Measurements from ENCODE around the gene MYO9A. TPM values are rescaled to one million over a fixed set of nuclear protein-coding genes. Genes with fewer than 3 reads are reported as not detected.

MYO9A gene
- total RNA-seq, 1 experiment from 2014 or later = 23.0 TPM

GRCh38 chr15:72162569-72162968 is 44.6 kb upstream of the MYO9A start:
- no peaks in the 10 kb centered on the region for H3K9me3 ChIP-seq (ENCODE audit: control insufficient read depth in 1 of 2, insufficient read depth in 1 of 2, low read depth in 1 of 2, low read length in 2 of 2)
- H3K4me3 ChIP-seq (replicated peaks in 1 of 2; ENCODE audit: low read depth in 1 of 2, low read length in 2 of 2) = no peak overlapping the region
- RAD21 ChIA-PET (ENCODE audit: low non-redundant PET in 1 of 2, low total read pairs in 2 of 2, uncharacterized antibody in 2 of 2, unreplicated experiment in 2 of 2) = no interaction called here
- ATAC-seq (no peak), DNase-seq (ENCODE audit: low read depth, low spot score) (no peak)
- no peaks in the 10 kb centered on the region for H3K9me2 ChIP-seq (ENCODE audit: insufficient read depth)
- no peak overlapping the region for H2AFZ ChIP-seq (ENCODE audit: low read depth, low read length, poor library complexity, severe bottlenecking)
- no peaks in the 10 kb centered on the region for H4K20me1 ChIP-seq (ENCODE audit: insufficient read depth)
- CTCF ChIA-PET = no interaction called here
- H3K27ac ChIP-seq (ENCODE audit: low read depth, low read length) = no peak overlapping the region
- intact Hi-C loops (cut with micrococcal nuclease) = no loop called here
- BruUV-seq (replicated peaks) = no TSS peak
- H3K4me1 ChIP-seq (ENCODE audit: control insufficient read depth in 1 of 2, insufficient read depth in 2 of 2, low read length in 2 of 2) = no peaks in the 10 kb centered on the region
- no peak overlapping the region for H3K9ac ChIP-seq (ENCODE audit: low read length)
- H3K36me3 ChIP-seq (ENCODE audit: control insufficient read depth in 1 of 2, insufficient read depth in 2 of 2, low read length in 2 of 2) = no peaks in the 10 kb centered on the region
- POLR2A ChIA-PET = no interaction called here
- no peaks in the 10 kb centered on the region for H3K27me3 ChIP-seq (ENCODE audit: insufficient read depth, low read length)
- H3K79me2 ChIP-seq (ENCODE audit: insufficient read depth, low read length) = no peaks in the 10 kb centered on the region
- no peak overlapping the region for H3K4me2 ChIP-seq (ENCODE audit: low read length)
- TF ChIP-seq SP1 (IDR thresholded peaks at IDR 0.05; ENCODE audit: low read depth) (no peak), ATF3 (IDR thresholded peaks at IDR 0.05) (no peak), EZH2 (IDR thresholded peaks at IDR 0.05) (no peak), EZH2phosphoT487 (IDR thresholded peaks at IDR 0.05; ENCODE audit: borderline replicate concordance) (no peak), YY1 (IDR thresholded peaks at IDR 0.05; ENCODE audit: extremely low read depth, insufficient replicate concordance, low read depth, low read length) (no peak), POLR2AphosphoS5 (IDR thresholded peaks at IDR 0.05; ENCODE audit: low read depth, low read length) (no peak), ZNF274 (IDR thresholded peaks at IDR 0.05; ENCODE audit: low read depth, low read length) (no peak), ELF1 (IDR thresholded peaks at IDR 0.05; ENCODE audit: borderline replicate concordance, low read depth) (no peak), POLR2A (IDR thresholded peaks at IDR 0.05; ENCODE audit: borderline replicate concordance, extremely low read depth, insufficient read depth, insufficient read length) (no peak), TCF7L2 (IDR thresholded peaks at IDR 0.05; ENCODE audit: borderline replicate concordance, extremely low read depth, insufficient read depth, insufficient read length) (no peak), CEBPB (IDR thresholded peaks at IDR 0.05; ENCODE audit: low read depth) (no peak), ZFX (IDR thresholded peaks at IDR 0.05) (no peak), CTCF (IDR thresholded peaks at IDR 0.05 in 2 of 3, conservative IDR thresholded peaks at IDR 0.05 in 1 of 3; ENCODE audit: borderline replicate concordance in 1 of 3, insufficient read depth in 1 of 3, low read depth in 2 of 3, low read length in 2 of 3) (no peak), SIN3A (IDR thresholded peaks at IDR 0.05; ENCODE audit: low read depth) (no peak), RAD21 (IDR thresholded peaks at IDR 0.05; ENCODE audit: low read depth) (no peak), ZBTB33 (IDR thresholded peaks at IDR 0.05; ENCODE audit: extremely low read depth, insufficient replicate concordance, low read length) (no peak), FOSL1 (IDR thresholded peaks at IDR 0.05; ENCODE audit: low read depth) (no peak)
- TF ChIP-seq, protein P1, sequence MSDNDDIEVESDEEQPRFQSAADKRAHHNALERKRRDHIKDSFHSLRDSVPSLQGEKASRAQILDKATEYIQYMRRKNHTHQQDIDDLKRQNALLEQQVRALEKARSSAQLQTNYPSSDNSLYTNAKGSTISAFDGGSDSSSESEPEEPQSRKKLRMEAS (IDR thresholded peaks at IDR 0.05) = no peak
